ENCODE measurements around the gene TTC8.

The TTC8 gene

GRCh38 chr14:88799522-88799921 lies 24.9 kb upstream of the TTC8 start:
- Histone ChIP-seq H3K4me1 (peaks cover 4% of the 10 kb centered on the region; the same call in 1 of the 2 replicates), H3K36me3 (peaks cover 4% of the 10 kb centered on the region; the same call in 1 of the 2 replicates), H3K9me3 (0 out of 2 replicates have a peak, but pooled peaks cover 2% of the 10 kb centered on the region), H3K4me3 (ENCODE audit: low read depth, low read length) (no peak overlapping the region), H3K27me3 (no peaks in the 10 kb centered on the region)
- no peak for TF ChIP-seq CTCF (IDR thresholded peaks at IDR 0.05; ENCODE audit: low read depth, low read length)
- no peak for DNase-seq

GRCh38 chr14:88802596-88802995 lies 21.9 kb upstream of the TTC8 start:
- no peak for TF ChIP-seq CTCF (IDR thresholded peaks at IDR 0.05; ENCODE audit: low read depth, low read length)
- Histone ChIP-seq H3K27me3 (no peaks in the 10 kb centered on the region), H3K4me1 (peaks cover 4% of the 10 kb centered on the region; the same call in 1 of the 2 replicates), H3K4me3 (ENCODE audit: low read depth, low read length) (no peak overlapping the region), H3K9me3 (0 out of 2 replicates have a peak, but pooled peaks cover 2% of the 10 kb centered on the region), H3K36me3 (peaks cover 5% of the 10 kb centered on the region; the same call in 1 of the 2 replicates)
- no peak for DNase-seq

- DNase-seq, result no peak
- Histone ChIP-seq H3K36me3 (peaks cover 5% of the 10 kb centered on the region; the same call in 1 of the 2 replicates), H3K9me3 (0 out of 2 replicates have a peak, but pooled peaks cover 2% of the 10 kb centered on the region), H3K27me3 (no peaks in the 10 kb centered on the region), H3K4me3 (ENCODE audit: low read depth, low read length) (no peak overlapping the region), H3K4me1 (peaks cover under 1% of the 10 kb centered on the region; the same call in 1 of the 2 replicates)
- TF ChIP-seq CTCF (IDR thresholded peaks at IDR 0.05; ENCODE audit: low read depth, low read length), result no peak
Observed at GRCh38 chr14:88804035-88804434, 20.4 kb upstream of the TTC8 start.

- peaks cover 5% of the 10 kb centered on the region; the same call in 1 of the 2 replicates for H3K36me3 ChIP-seq
- TF ChIP-seq CTCF (IDR thresholded peaks at IDR 0.05; ENCODE audit: low read depth, low read length), result no peak
- 0 out of 2 replicates have a peak, but pooled peaks cover 2% of the 10 kb centered on the region for H3K9me3 ChIP-seq
- no peak for DNase-seq
- H3K4me1 ChIP-seq, result no peaks in the 10 kb centered on the region
- H3K27me3 ChIP-seq, result no peaks in the 10 kb centered on the region
- no peak overlapping the region for H3K4me3 ChIP-seq (ENCODE audit: low read depth, low read length)
Observed at GRCh38 chr14:88804477-88804876, 20.0 kb upstream of the TTC8 start.

GRCh38 chr14:88808359-88808758 lies 16.1 kb upstream of the TTC8 start:
- no peaks in the 10 kb centered on the region for H3K27me3 ChIP-seq
- DNase-seq, result no peak
- TF ChIP-seq CTCF (IDR thresholded peaks at IDR 0.05; ENCODE audit: low read depth, low read length), result no peak
- H3K4me3 ChIP-seq (ENCODE audit: low read depth, low read length), result no peak overlapping the region
- no peaks in the 10 kb centered on the region for H3K4me1 ChIP-seq
- H3K9me3 ChIP-seq, result 0 out of 2 replicates have a peak, but pooled peaks cover 2% of the 10 kb centered on the region
- H3K36me3 ChIP-seq, result peaks cover 5% of the 10 kb centered on the region; the same call in 1 of the 2 replicates

- Histone ChIP-seq H3K4me1 (peaks cover 29% of the 10 kb centered on the region), H3K36me3 (peaks cover 3% of the 10 kb centered on the region), H3K9me3 (no peaks in the 10 kb centered on the region), H3K4me3 (ENCODE audit: low read depth, low read length) (no peak overlapping the region), H3K27me3 (no peaks in the 10 kb centered on the region)
- TF ChIP-seq CTCF (IDR thresholded peaks at IDR 0.05; ENCODE audit: low read depth, low read length), result no peak
- peak; percentile 38 for DNase-seq
Observed at GRCh38 chr14:88815980-88816379, 8.5 kb upstream of the TTC8 start.
